ENCODE data around the gene SUMF2.
"Not testable (repeated sequence)": the region's sequence is repeated elsewhere in the genome, so short reads cannot be mapped to it uniquely, and the experiment has no call there.

The SUMF2 gene

GRCh38 chr7:56063500-56063881, 595 bp upstream of the SUMF2 start:
- no peak for DNase-seq

GRCh38 chr7:56066376-56066775, 2.3 kb downstream of the SUMF2 start:
- not testable (repeated sequence) for DNase-seq

- peak; percentile 82 to 85 for DNase-seq
Observed at GRCh38 chr7:56074371-56074791, 10.3 kb downstream of the SUMF2 start.

- DNase-seq, result no peak
Observed at GRCh38 chr7:56077681-56078080, 13.6 kb downstream of the SUMF2 start.

DNA sequence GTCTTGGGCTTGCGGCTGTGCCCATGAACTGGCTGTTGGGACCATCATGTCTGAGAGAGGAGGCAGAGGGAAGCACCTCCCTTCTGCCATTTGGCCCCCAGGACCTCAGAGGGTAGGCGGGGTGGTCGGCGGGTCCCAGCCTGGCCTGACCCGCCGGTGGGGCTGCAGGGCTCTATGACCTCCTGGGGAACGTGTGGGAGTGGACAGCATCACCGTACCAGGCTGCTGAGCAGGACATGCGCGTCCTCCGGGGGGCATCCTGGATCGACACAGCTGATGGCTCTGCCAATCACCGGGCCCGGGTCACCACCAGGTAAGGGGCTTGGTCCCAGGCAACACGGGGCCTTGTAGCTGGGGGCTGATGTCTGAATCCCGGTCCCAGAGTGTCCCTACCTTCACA, 14.1 kb downstream of the SUMF2 start:
- no peak for DNase-seq

DNA sequence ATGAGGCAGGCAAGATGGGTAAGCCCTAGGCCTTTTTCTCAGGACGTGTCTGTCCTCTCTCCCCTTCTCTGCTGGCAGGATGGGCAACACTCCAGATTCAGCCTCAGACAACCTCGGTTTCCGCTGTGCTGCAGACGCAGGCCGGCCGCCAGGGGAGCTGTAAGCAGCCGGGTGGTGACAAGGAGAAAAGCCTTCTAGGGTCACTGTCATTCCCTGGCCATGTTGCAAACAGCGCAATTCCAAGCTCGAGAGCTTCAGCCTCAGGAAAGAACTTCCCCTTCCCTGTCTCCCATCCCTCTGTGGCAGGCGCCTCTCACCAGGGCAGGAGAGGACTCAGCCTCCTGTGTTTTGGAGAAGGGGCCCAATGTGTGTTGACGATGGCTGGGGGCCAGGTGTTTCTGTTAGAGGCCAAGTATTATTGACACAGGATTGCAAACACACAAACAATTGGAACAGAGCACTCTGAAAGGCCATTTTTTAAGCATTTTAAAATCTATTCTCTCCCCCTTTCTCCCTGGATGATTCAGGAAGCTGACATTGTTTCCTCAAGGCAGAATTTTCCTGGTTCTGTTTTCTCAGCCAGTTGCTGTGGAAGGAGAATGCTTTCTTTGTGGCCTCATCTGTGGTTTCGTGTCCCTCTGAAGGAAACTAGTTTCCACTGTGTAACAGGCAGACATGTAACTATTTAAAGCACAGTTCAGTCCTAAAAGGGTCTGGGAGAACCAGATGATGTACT, 15.5 kb downstream of the SUMF2 start:
- no peak for DNase-seq

GRCh38 chr7:56080726-56081435, 16.8 kb downstream of the SUMF2 start:
- DNase-seq, result not testable (repeated sequence)

DNA sequence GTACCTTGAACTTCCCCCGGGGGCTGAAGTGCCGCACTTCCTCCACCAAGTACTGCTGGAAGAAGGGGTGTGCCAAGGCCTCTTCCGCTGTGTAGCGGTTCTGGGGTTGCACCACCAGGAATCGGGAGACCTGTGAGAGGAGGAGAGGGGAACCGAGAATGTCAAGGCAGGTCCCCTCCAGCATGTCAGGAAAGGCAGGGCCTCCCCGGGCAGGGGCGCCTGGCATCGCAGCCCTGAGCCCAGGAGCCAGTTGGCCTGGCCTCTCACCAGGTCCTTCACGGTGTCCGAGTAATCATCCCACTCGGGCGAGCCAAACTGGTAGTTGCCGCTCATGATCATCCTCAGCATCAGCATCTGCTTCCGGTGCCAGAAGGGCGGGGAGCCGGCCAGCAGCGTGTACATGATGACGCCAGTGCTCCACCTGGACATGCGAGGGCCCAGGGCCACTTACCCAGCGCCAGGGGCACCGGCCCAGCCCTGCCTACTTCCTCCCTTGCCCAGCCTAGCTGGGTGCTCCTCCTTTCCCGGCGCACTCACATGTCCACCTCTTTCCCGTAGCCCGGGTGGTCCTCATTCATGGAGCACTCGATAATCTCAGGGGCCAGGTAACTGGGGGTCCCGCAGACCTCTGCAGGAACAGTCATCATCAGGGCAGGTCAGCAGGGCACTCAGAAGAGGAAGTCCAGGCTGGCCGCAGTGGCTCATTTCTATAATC, 17.7 kb downstream of the SUMF2 start:
- no peak for DNase-seq

DNA sequence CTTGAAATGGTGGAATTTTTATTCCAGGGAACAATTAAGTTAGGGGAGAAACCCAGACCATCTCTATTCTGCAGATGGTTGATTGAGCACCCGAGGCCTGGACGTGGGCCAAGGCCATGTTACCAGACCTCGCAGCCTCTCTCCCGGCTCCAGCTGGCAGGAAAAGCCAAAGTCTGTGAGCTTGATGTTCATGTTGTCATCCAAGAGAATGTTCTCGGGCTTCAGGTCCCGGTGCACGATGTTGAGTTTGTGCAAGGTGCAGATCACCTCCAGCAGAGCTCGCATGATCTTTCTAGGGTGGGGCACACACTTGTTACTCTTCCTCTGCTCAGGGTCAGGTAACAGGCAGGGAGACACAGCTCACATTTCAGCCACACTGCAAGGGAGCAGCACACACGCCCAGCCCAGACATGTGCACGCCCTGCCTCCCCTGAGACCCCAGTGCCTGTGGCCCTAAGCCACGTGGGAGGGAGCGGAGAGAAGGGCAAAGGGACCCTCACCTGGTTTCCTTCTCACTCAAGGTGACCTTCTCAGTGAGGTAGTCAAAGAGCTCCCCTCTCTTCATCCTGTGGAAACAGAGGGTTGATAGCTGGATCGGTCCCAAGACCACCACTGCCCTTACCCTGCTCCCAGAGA, 19.2 kb downstream of the SUMF2 start:
- DNase-seq, result no peak

GRCh38 chr7:56086761-56087160, 22.7 kb downstream of the SUMF2 start:
- DNase-seq, result no peak

- DNase-seq, result no peak
Observed at GRCh38 chr7:56087445-56087844, 23.4 kb downstream of the SUMF2 start.

DNA sequence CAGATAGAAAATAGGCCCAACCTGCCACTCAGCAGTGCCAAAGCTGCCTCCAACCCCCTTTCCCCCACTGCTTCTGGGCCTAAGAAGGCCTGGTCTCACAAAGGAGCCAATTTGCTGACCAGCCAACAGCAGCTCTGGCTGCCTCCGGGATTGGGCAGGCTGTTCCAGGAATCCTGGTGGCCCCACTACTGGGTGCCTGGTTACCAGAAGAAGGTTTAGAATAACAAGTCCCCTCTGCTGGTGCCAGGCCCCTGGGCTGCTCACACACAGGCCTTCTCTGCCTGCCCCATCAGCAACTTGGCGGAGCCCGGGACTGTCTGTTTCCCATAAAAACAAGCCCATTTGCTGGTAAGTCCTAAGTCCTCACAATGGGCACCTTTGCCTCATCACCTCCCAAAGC, 27.5 kb downstream of the SUMF2 start:
- no peak for DNase-seq

DNA sequence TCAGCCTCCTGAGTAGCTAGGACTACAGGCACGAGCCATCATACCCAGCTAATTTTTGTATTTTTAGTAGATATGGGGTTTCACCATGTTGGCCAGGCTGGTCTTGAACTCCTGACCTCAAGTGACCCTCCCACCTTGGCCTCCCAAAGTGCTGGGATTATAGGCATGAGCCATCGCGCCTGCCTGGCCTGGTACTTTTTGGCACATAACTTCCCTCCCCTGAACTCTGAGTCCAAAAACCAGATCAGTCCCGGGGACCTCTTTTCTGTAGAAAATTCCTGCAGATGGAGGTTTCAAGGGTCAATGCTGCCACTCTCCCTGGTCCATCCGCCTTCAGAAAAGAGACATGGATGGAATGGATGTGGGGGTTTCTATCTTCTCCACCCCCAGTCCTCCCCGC, 28.3 kb downstream of the SUMF2 start:
- DNase-seq, result not testable (repeated sequence)

- no peak for DNase-seq
Observed at GRCh38 chr7:56092789-56093531, 28.9 kb downstream of the SUMF2 start, which contains the start of gene PHKG1. PHKG1 (minus strand) TSS chr7:56092952; CDS start chr7:56088941, 4,011 bp downstream.

DNA sequence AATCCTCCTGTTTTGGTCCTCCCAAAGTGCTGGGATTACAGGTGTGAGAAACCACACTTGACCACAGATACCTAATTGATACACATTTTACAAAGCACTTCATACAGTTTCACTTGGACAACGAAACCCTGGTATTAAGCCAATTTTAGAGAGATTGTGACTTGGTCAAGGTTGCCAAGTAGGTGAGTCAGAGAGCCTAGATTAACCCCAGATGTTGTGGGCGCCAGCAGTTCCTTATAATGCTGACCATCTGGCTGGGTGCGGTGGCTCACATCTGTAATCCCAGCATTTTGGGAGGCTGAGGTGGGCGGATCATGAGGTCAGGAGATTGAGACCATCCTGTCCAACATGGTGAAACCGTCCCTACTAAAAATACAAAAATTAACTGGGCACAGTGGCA, 33.6 kb downstream of the SUMF2 start:
- DNase-seq, result no peak

DNA sequence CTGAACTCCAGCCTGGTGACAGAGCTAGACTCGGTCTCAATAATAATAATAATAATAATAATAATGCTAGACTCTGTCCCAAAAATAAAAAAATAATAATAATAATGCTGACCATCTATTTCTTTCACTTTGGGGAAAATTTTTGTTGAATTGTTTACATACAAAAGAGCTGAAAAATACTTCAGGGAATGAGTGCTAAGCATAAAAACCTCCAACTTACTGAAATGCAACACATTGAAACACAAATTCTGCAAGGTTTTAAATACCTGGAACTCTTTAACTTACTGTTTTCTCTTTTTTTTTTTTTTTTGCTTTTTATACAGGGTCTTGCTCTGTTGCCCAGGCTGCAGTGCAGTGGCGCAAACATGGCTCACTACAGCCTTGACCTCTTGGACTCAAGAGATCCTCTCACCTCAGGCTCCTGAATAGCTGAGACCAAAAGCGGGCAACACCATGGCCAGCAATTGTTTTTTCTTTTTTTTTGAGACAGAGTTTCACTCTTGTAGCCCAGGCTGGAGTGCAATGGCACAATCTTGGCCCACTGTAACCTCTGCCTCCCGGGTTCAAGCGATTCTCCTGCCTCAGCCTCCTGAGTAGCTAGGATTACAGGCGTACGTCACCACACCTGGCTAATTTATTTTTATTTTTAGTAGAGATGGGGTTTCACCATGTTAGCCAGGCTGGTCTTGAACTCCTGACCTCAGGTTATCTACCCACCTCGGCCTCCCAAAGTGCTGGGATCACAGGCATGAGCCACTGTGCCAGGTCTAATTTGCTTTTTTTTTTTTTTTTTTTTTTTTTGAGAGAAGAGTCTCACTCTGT, 34.3 kb downstream of the SUMF2 start:
- DNase-seq, result not testable (repeated sequence)

DNA sequence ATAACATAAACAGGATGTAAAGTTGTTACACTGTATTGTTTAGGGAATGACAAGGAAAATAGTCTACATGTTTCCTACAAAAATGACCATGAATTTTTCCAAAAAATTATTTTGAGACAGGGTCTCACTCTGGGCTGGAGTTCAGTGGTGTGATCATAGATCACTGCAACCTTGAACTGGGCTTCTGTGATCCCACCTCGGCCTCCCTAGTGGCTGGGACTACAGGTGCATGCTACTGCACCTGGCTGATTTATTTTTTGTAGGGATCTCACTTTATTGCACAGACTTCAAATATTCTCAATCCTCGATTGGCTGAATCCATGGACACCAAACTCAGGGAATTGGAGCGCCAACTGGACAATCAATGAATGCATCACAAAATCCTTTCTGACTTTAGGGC, 35.6 kb downstream of the SUMF2 start:
- no peak for DNase-seq

GRCh38 chr7:56104138-56104537, 40.1 kb downstream of the SUMF2 start:
- DNase-seq, result not testable (repeated sequence)

- no peak for DNase-seq
Observed at GRCh38 chr7:56105508-56105907, 41.4 kb downstream of the SUMF2 start.

GRCh38 chr7:56106108-56107073, 42.3 kb downstream of the SUMF2 start, which contains the start of gene CHCHD2:
CHCHD2 (minus strand) TSS chr7:56106476; CDS start chr7:56106413, 63 bp downstream.
- DNase-seq, result peak; percentile 89 to 92

All from activated T-cell treated with anti-CD3 and anti-CD28 coated beads, Interleukin-2, amount 50 U/mL, for 48 hours (primary cell).